A673 (cell line): ENCODE data around the gene EEFSEC. TPM values are rescaled to one million over a fixed set of nuclear protein-coding genes. Genes with fewer than 3 reads are reported as not detected.

Experiments
- BruUV-seq: library from RNA; stranded (reverse); fragments of 400-500 nt; replicated peaks from 2 replicates; lab custom pipeline; 2021; lab: Mats Ljungman, UMichigan
- CTCF ChIA-PET: fragments of 300-600 bp; sonication (Branson Sonifier 250); formaldehyde crosslinking; loops from one replicate; lab custom pipeline; 2022; ENCODE audit warnings: antibody characterized with exemption; lab: Charles Lee
- POLR2A ChIA-PET: fragments of 300-600 bp; sonication (Branson Sonifier 250); formaldehyde crosslinking; loops from one replicate; lab custom pipeline; 2022; ENCODE audit warnings: antibody characterized with exemption; ENCODE audit not compliant: low non-redundant PET; lab: Charles Lee
- DNase-seq: peaks from one replicate; pipeline ENCODE4 v3.0.0-alpha.2; 2015; ENCODE audit warnings: low spot score
- H3K27ac ChIP-seq: fragments of 200-600 bp; sonication (generic); 2 replicates; pipeline ENCODE4 v1.5.1; 2016; ENCODE audit warnings: mixed run types, low read depth, mild to moderate bottlenecking, mixed read lengths, antibody characterized with exemption, low read length; ENCODE audit not compliant: poor library complexity, severe bottlenecking
- H3K27me3 ChIP-seq: fragments of 200-600 bp; sonication (generic); replicated peaks from 2 replicates; pipeline ENCODE4 v1.6.1; 2017; ENCODE audit warnings: mixed run types, low read depth, mild to moderate bottlenecking, mixed read lengths, antibody characterized with exemption, low read length; ENCODE audit not compliant: insufficient read depth, poor library complexity
- H3K36me3 ChIP-seq: fragments of 200-600 bp; sonication (generic); 2 replicates; pipeline ENCODE4 v1.6.1; 2016; ENCODE audit warnings: mixed run types, mild to moderate bottlenecking, mixed read lengths, antibody characterized with exemption, low read length; ENCODE audit not compliant: insufficient read depth, poor library complexity, severe bottlenecking
- H3K4me1 ChIP-seq: fragments of 200-600 bp; sonication (generic); 2 replicates; pipeline ENCODE4 v1.6.1; 2017; ENCODE audit warnings: mixed run types, mild to moderate bottlenecking, mixed read lengths, antibody characterized with exemption, low read length; ENCODE audit not compliant: insufficient read depth, poor library complexity, severe bottlenecking
- H3K4me3 ChIP-seq: fragments of 200-600 bp; sonication (generic); 2 replicates; pipeline ENCODE4 v1.5.1; 2016; ENCODE audit warnings: low read depth, mixed run types, mild to moderate bottlenecking, mixed read lengths, low read length; ENCODE audit not compliant: poor library complexity, severe bottlenecking
- H3K9me3 ChIP-seq: fragments of 200-600 bp; sonication (generic); 2 replicates; pipeline ENCODE4 v1.6.1; 2016; ENCODE audit warnings: mixed run types, low read depth, mild to moderate bottlenecking, mixed read lengths, antibody characterized with exemption, low read length; ENCODE audit not compliant: poor library complexity, severe bottlenecking
- EZH2 ChIP-seq: fragments of 200-600 bp; sonication (generic); IDR thresholded peaks from 2 replicates; pipeline ENCODE4 v1.6.1; 2017; ENCODE audit warnings: borderline replicate concordance, low read depth, mild to moderate bottlenecking, mixed read lengths, antibody characterized with exemption, low read length; ENCODE audit not compliant: poor library complexity, severe bottlenecking
- intact Hi-C: fragments of 100-400 bp; cut with micrococcal nuclease; formaldehyde crosslinking; loops from one replicate; pipeline ENCODE4 v1.10.0; 2022; ENCODE audit not compliant: unreplicated experiment
- total RNA-seq: library from RNA; stranded (reverse); gene quantifications from 2 replicates; pipeline ENCODE4 v1.2.3, GENCODE V29; 2021
- TF ChIP-seq, protein P1 (sequence below): fragments of 300-800, 200-600 bp; sonication (generic); conservative IDR thresholded peaks from 2 replicates; pipeline ENCODE4 v1.5.1; 2017; ENCODE audit warnings: low read depth, mild to moderate bottlenecking, antibody characterized with exemption, low read length, moderate library complexity, mixed read lengths

Gene EEFSEC
- total RNA-seq, 1 experiment from 2014 or later: 19.7 TPM

DNA sequence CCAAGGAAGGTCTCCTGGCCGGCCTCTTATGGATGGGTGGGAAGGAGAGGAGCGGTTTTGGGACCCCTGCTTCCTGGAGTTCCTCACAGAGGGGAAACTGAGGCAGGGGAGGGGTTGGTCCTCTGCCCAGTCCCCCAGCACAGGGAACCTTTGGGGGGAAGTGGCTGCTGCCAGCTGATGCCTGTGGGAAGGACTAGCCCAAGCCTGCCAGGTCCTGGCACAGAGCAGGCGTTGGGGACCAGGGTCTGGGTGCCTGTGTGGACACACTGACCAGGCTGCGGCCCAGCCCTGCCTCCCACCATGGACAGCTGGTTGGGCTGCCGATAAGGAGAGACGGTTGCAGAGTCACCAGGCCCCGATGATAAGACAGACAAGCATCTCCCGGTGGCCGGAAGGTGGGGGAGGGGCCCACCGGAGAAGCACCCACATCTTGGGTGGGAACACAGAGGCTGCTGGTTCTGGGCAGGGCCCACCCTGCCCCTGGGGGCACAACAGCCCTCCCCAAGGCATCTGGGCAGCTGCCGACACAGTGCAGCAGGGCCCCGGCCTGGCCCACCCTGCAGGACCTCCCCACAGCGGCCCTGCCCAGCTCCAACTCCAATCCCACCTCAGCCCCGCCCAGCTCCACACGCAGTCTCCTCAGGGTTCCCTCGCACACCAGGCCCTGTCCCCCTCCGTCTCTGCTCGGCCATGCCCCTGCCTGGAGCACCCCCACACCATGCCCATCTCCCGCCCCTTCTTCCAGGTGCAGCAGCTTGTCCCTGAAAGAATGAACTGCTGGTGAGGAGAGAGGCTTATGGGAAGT is 262.7 kb downstream of the EEFSEC start:
- TF ChIP-seq EZH2: no peak
- TF ChIP-seq, protein P1, sequence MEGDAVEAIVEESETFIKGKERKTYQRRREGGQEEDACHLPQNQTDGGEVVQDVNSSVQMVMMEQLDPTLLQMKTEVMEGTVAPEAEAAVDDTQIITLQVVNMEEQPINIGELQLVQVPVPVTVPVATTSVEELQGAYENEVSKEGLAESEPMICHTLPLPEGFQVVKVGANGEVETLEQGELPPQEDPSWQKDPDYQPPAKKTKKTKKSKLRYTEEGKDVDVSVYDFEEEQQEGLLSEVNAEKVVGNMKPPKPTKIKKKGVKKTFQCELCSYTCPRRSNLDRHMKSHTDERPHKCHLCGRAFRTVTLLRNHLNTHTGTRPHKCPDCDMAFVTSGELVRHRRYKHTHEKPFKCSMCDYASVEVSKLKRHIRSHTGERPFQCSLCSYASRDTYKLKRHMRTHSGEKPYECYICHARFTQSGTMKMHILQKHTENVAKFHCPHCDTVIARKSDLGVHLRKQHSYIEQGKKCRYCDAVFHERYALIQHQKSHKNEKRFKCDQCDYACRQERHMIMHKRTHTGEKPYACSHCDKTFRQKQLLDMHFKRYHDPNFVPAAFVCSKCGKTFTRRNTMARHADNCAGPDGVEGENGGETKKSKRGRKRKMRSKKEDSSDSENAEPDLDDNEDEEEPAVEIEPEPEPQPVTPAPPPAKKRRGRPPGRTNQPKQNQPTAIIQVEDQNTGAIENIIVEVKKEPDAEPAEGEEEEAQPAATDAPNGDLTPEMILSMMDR: no peak
- CTCF ChIA-PET: no interaction called here
- DNase-seq: no peak
- Histone ChIP-seq H3K4me1 (no peaks in the 10 kb centered on the region), H3K9me3 (no peaks in the 10 kb centered on the region), H3K36me3 (no peaks in the 10 kb centered on the region), H3K4me3 (no peak overlapping the region), H3K27ac (no peak overlapping the region), H3K27me3 (no peaks in the 10 kb centered on the region)
- intact Hi-C loops: no loop called here
- POLR2A ChIA-PET: no interaction called here
- no TSS peak for BruUV-seq

DNA sequence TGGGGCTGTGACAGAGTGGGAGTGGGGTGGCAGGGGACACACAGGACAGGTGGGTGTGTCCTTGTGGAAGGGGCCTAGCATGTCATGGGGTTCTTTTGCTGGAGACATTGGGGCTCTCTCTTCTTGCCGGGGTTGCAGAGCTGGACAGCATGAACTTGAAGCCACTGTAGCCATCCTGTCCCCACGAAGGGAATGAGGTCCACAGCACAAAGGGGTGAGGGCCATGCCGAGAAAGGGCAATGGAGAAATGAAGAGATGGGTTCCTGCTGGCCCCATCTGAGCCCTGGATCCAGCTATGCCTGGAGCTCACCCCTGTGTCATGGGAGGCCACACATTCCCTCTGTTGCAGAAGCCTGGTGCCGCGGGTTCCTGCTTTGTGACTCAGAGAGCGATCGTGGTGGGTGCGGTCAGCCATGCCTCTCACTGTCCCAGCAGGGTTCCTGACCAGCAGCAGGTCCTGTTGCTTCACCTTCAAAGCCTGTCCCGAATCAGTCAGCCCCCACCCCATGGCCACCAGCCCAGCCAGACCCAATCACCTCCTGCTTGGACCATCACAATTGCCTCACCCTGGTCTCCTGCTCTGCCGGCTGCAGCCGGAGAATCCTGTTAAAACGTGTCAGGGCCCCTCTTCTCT is 263.4 kb downstream of the EEFSEC start:
- intact Hi-C loops: no loop called here
- Histone ChIP-seq H3K36me3 (no peaks in the 10 kb centered on the region), H3K9me3 (no peaks in the 10 kb centered on the region), H3K27ac (no peak overlapping the region), H3K27me3 (no peaks in the 10 kb centered on the region), H3K4me1 (no peaks in the 10 kb centered on the region), H3K4me3 (no peak overlapping the region)
- TF ChIP-seq EZH2: no peak
- TF ChIP-seq, protein P1: no peak
- no peak for DNase-seq
- BruUV-seq: no TSS peak
- ChIA-PET POLR2A (no interaction called here), CTCF (no interaction called here)

DNA sequence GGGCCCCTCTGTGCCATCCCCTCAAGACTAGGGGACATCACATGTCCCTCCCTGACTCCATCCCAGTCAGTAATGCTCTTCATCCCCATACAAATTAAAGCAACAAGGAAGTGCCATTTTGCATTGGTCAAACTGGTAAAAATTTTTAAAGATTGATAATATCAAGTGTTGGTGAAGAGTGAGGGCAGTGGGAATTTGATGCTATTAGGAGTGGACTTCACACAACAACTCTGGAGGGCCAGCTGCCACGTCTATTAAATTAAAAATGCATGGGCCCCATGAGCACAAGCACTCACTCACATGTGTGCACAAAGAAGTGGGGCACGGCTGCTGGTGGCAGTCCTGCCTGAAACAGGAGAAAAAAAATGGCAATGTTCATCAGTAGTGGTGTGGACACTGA is 265.6 kb downstream of the EEFSEC start:
- H3K4me3 ChIP-seq: no peak overlapping the region
- H3K9me3 ChIP-seq: no peaks in the 10 kb centered on the region
- no peaks in the 10 kb centered on the region for H3K27me3 ChIP-seq
- intact Hi-C loops: no loop called here
- no peaks in the 10 kb centered on the region for H3K36me3 ChIP-seq
- BruUV-seq: no TSS peak
- TF ChIP-seq EZH2: no peak
- TF ChIP-seq, protein P1: no peak
- no peak for DNase-seq
- ChIA-PET CTCF (no interaction called here), POLR2A (no interaction called here)
- no peak overlapping the region for H3K27ac ChIP-seq
- no peaks in the 10 kb centered on the region for H3K4me1 ChIP-seq
